Endothelial cell of umbilical vein (primary cell): ENCODE data around the gene PCBP1. TPM values are rescaled to one million over a fixed set of nuclear protein-coding genes. Genes with fewer than 3 reads are reported as not detected.

ENCODE experiments used
- BruUV-seq: library from RNA; stranded (reverse); fragments of 400-500 nt; replicated peaks from 2 replicates; lab custom pipeline; 2021; lab: Mats Ljungman, UMichigan
- CTCF ChIA-PET: fragments of 300-600, 350-600 bp; sonication (Branson Sonifier 250); formaldehyde crosslinking; loops from one replicate; lab custom pipeline; 2021; ENCODE audit warnings: antibody characterized with exemption, inconsistent platforms; lab: Charles Lee
- POLR2A ChIA-PET: fragments of 300-600, 350-600 bp; sonication (Branson Sonifier 250); formaldehyde crosslinking; loops from one replicate; lab custom pipeline; 2021; ENCODE audit warnings: antibody characterized with exemption, inconsistent platforms; lab: Charles Lee
- DNase-seq: peaks from one replicate; pipeline ENCODE4 v3.0.0-alpha.2; 2011; ENCODE audit warnings: low read depth, low spot score
- FAIRE-seq: peaks from 2 replicates; lab custom pipeline; 2011; peaks lifted over from hg19 to GRCh38; lab: Jason Lieb, UNC
- H2AFZ ChIP-seq: 2 replicates; pipeline ENCODE4 v1.6.0; 2012; ENCODE audit warnings: low read depth, low read length, control low read depth, inconsistent platforms
- H3K27ac ChIP-seq: 2 replicates; pipeline ENCODE4 v1.5.1; 2011; ENCODE audit warnings: low read depth, mild to moderate bottlenecking, control low read depth, low read length, moderate library complexity; ENCODE audit not compliant: insufficient read depth
- H3K27me3 ChIP-seq, 2 experiments: 2 replicates each; pipeline versions ENCODE4 v1.6.0 to v1.6.1; 2011; ENCODE audit warnings: low read length in 2 of 2, mixed read lengths in 1 of 2; ENCODE audit not compliant: control insufficient read depth in 2 of 2, insufficient read depth in 2 of 2
- H3K36me3 ChIP-seq, 2 experiments: 2 replicates in 1 of 2; 3 replicates in 1 of 2; pipeline ENCODE4 v1.5.1; 2011; ENCODE audit warnings: low read length in 2 of 2, mild to moderate bottlenecking in 1 of 2, moderate library complexity in 1 of 2; ENCODE audit not compliant: control insufficient read depth in 2 of 2, insufficient read depth in 2 of 2; ENCODE audit errors: extremely low read depth in 1 of 2
- H3K4me1 ChIP-seq: 3 replicates; pipeline ENCODE4 v1.5.1; 2011; ENCODE audit warnings: mild to moderate bottlenecking, low read length; ENCODE audit not compliant: control insufficient read depth, insufficient read depth; ENCODE audit errors: extremely low read depth
- H3K4me2 ChIP-seq: 2 replicates; pipeline ENCODE4 v1.6.1; 2011; ENCODE audit warnings: low read length, control low read depth, mixed read lengths; ENCODE audit not compliant: insufficient read depth
- H3K4me3 ChIP-seq, 3 experiments: fragments of 200-600 bp in 1 of 3; sonication (generic), shearing (Covaris generic) in 1 of 3; replicated peaks in 1 of 3; 2 replicates each; pipeline ENCODE4 v1.5.1; 2011 to 2016; ENCODE audit warnings: control low read depth in 3 of 3, low read length in 3 of 3, mild to moderate bottlenecking in 2 of 3, inconsistent platforms in 1 of 3, low read depth in 1 of 3, moderate library complexity in 1 of 3; ENCODE audit not compliant: insufficient read depth in 1 of 3
- H3K79me2 ChIP-seq: 2 replicates; pipeline ENCODE4 v1.6.0; 2012; ENCODE audit warnings: low read length, inconsistent platforms; ENCODE audit not compliant: control insufficient read depth, insufficient read depth
- H3K9ac ChIP-seq: replicated peaks from 2 replicates; pipeline ENCODE3; 2011; ENCODE audit warnings: low read length, control low read depth; ENCODE audit not compliant: insufficient read depth; ENCODE audit errors: extremely low read depth
- H3K9me1 ChIP-seq: replicated peaks from 3 replicates; pipeline ENCODE4 v1.6.0; 2011; ENCODE audit warnings: mild to moderate bottlenecking, low read length; ENCODE audit not compliant: control insufficient read depth, insufficient read depth; ENCODE audit errors: extremely low read depth
- H3K9me3 ChIP-seq: replicated peaks from 2 replicates; pipeline ENCODE4 v1.5.1; 2012; ENCODE audit warnings: low read length, inconsistent platforms; ENCODE audit not compliant: control insufficient read depth, insufficient read depth
- H4K20me1 ChIP-seq: replicated peaks from 2 replicates; pipeline ENCODE3; 2011; ENCODE audit warnings: mild to moderate bottlenecking, low read length; ENCODE audit not compliant: control insufficient read depth, insufficient read depth; ENCODE audit errors: extremely low read depth
- EZH2 ChIP-seq: IDR thresholded peaks from 2 replicates; pipeline ENCODE4 v1.6.1; 2012; ENCODE audit warnings: borderline replicate concordance, low read depth, mild to moderate bottlenecking, moderate library complexity, low read length, inconsistent platforms; ENCODE audit not compliant: severe bottlenecking
- FOS ChIP-seq: IDR thresholded peaks from 2 replicates; pipeline ENCODE4 v1.6.1; 2011; ENCODE audit warnings: mild to moderate bottlenecking, low read length, moderate library complexity, borderline replicate concordance; ENCODE audit not compliant: insufficient read depth
- GATA2 ChIP-seq: IDR thresholded peaks from 2 replicates; pipeline ENCODE4 v1.7.0; 2011; ENCODE audit warnings: low read depth, mild to moderate bottlenecking, moderate library complexity, mixed read lengths, low read length; ENCODE audit not compliant: insufficient read length, insufficient read depth
- POLR2A ChIP-seq: IDR thresholded peaks from 2 replicates; pipeline ENCODE4 v1.6.1; 2012; ENCODE audit warnings: low read depth, mild to moderate bottlenecking, control low read depth, low read length
- POLR2AphosphoS5 ChIP-seq: IDR thresholded peaks from 2 replicates; pipeline ENCODE4 v1.6.1; 2012; ENCODE audit warnings: low read depth, mild to moderate bottlenecking, control low read depth, low read length, moderate library complexity; ENCODE audit not compliant: insufficient read depth
- dilution Hi-C: fragments of 300-500 bp; cut with MboI; formaldehyde crosslinking; loops from one replicate; pipeline ENCODE4 v1.15.0; 2019; ENCODE audit warnings: low sequenced_read_pairs; ENCODE audit not compliant: extremely low pct_ligation_motif_present
- intact Hi-C: fragments of 100-400 bp; cut with micrococcal nuclease; formaldehyde crosslinking; loops from one replicate; pipeline ENCODE4 v1.10.0; 2022
- polyA plus RNA-seq, 4 experiments: library from polyadenylated mRNA; depleted of rRNA in 3 of 4; stranded (reverse) in 3 of 4; unstranded in 1 of 4; fragments of >200 nt; gene quantifications; 2 replicates each; pipeline versions ENCODE4 v1.2.1 to v1.2.3, GENCODE V29; 2011 to 2012; ENCODE audit warnings: missing spikeins in 1 of 4
- total RNA-seq: library from RNA; stranded (reverse); gene quantifications from 2 replicates; pipeline ENCODE4 v1.2.3, GENCODE V29; 2021
- TF ChIP-seq, protein P1 (sequence below): IDR thresholded peaks from 2 replicates; pipeline ENCODE4 v1.6.1; 2011; ENCODE audit not compliant: insufficient read depth, insufficient read length

PCBP1 gene
- total and polyA plus RNA-seq, 2 donors (not counting 3 experiments of a cell fraction or from before 2014, with no cell fraction given), result 196 to 360 TPM

- H3K79me2 ChIP-seq, result peaks cover 27% of the 10 kb centered on the region
- TF ChIP-seq EZH2 (no peak), POLR2AphosphoS5 (peak; percentile 52)
- H3K27me3 ChIP-seq, result no peaks in the 10 kb centered on the region
- H3K4me3 ChIP-seq, result peak overlapping the region; percentile 90 to 93 (median 91)
- peak overlapping the region; percentile 94 for H3K9ac ChIP-seq
- peaks cover 29% of the 10 kb centered on the region for H3K4me1 ChIP-seq
- peak; percentile 49 for FAIRE-seq
- peak overlapping the region; percentile 98 for H3K4me2 ChIP-seq
- peak overlapping the region; percentile 90 for H3K27ac ChIP-seq
- no peaks in the 10 kb centered on the region for H4K20me1 ChIP-seq
- ChIA-PET CTCF (interaction anchor here (0.6 to 3.8 kb wide), 2 partner anchors 17 to 121 kb away, joined by 5 to 22 read pairs; no protein-coding TSS in a partner anchor), POLR2A (interaction anchor here (0.6 to 3.1 kb wide), 6 partner anchors 36 to 174 kb away, joined by 3 to 15 read pairs (median 5); partner anchors contain the start of gene MXD1)
- H3K9me1 ChIP-seq, result no peaks in the 10 kb centered on the region
- intact Hi-C loops, result loop anchor here (1.0 to 5.0 kb wide), 6 partner anchors 36 to 205 kb away; partner anchors contain the start of genes C2orf42, SNRPG and TIA1
- TSS peak; percentile 55 for BruUV-seq
- dilution Hi-C loops, result no loop called here
- H3K9me3 ChIP-seq, result no peaks in the 10 kb centered on the region
- peak; percentile 61 for DNase-seq
- no peak overlapping the region for H2AFZ ChIP-seq
- H3K36me3 ChIP-seq, result peaks cover 5 to 9% of the 10 kb centered on the region in 2 experiments
These were observed 673 bp downstream of the PCBP1 start for GRCh38 chr2:70087702-70088597.

DNA sequence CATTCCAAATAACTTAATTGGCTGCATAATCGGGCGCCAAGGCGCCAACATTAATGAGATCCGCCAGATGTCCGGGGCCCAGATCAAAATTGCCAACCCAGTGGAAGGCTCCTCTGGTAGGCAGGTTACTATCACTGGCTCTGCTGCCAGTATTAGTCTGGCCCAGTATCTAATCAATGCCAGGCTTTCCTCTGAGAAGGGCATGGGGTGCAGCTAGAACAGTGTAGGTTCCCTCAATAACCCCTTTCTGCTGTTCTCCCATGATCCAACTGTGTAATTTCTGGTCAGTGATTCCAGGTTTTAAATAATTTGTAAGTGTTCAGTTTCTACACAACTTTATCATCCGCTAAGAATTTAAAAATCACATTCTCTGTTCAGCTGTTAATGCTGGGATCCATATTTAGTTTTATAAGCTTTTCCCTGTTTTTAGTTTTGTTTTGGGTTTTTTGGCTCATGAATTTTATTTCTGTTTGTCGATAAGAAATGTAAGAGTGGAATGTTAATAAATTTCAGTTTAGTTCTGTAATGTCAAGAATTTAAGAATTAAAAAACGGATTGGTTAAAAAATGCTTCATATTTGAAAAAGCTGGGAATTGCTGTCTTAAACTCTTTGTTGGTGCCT, 1.4 kb downstream of the PCBP1 start:
- peak overlapping the region; percentile 94 for H3K9ac ChIP-seq
- POLR2A ChIA-PET, result interaction anchor here (1.1 to 3.1 kb wide), 5 partner anchors 35 to 174 kb away, joined by 3 to 15 read pairs (median 7); partner anchors contain the start of gene MXD1
- FAIRE-seq, result peak; percentile 31
- peak overlapping the region; percentile 90 to 93 (median 91) for H3K4me3 ChIP-seq
- no peak for DNase-seq
- dilution Hi-C loops (no loop called here), intact Hi-C loops (loop anchor here (5.0 kb wide), 1 partner anchor 159 kb away; the partner anchor contains the start of gene TIA1)
- CTCF ChIA-PET, result interaction anchor here (0.9 kb wide), 1 partner anchor 30 kb away, joined by 3 read pairs; no protein-coding TSS in a partner anchor
- BruUV-seq, result no TSS peak
- TF ChIP-seq POLR2AphosphoS5, result peak; percentile 42
- TF ChIP-seq POLR2A, result peak; percentile 50
- TF ChIP-seq FOS, result no peak
- no peak for TF ChIP-seq GATA2
- TF ChIP-seq, protein P1, sequence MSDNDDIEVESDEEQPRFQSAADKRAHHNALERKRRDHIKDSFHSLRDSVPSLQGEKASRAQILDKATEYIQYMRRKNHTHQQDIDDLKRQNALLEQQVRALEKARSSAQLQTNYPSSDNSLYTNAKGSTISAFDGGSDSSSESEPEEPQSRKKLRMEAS, result no peak
- peak overlapping the region; percentile 90 for H3K27ac ChIP-seq
- H3K9me1 ChIP-seq, result no peaks in the 10 kb centered on the region
- H2AFZ ChIP-seq, result no peak overlapping the region
- peaks cover 27% of the 10 kb centered on the region for H3K79me2 ChIP-seq
- no peaks in the 10 kb centered on the region for H3K27me3 ChIP-seq
- no peaks in the 10 kb centered on the region for H3K9me3 ChIP-seq
- H4K20me1 ChIP-seq, result no peaks in the 10 kb centered on the region
- peak overlapping the region; percentile 98 for H3K4me2 ChIP-seq
- peaks cover 3 to 4% of the 10 kb centered on the region in 2 experiments for H3K36me3 ChIP-seq
- H3K4me1 ChIP-seq, result peaks cover 29% of the 10 kb centered on the region
